Epithelial cell of esophagus (primary cell): ENCODE measurements around the gene LCA5L.
"Not testable (repeated sequence)": the region's sequence is repeated elsewhere in the genome, so short reads cannot be mapped to it uniquely, and the experiment has no call there.

Experiments
- DNase-seq: peaks from one replicate; pipeline ENCODE4 v3.0.0; 2010; ENCODE audit warnings: low read depth
- H3K4me3 ChIP-seq: 2 replicates; pipeline ENCODE4 v1.5.1; 2011; ENCODE audit warnings: mild to moderate bottlenecking, low read length, control low read depth
- CTCF ChIP-seq: IDR thresholded peaks from 2 replicates; pipeline ENCODE4 v1.5.1; 2011; ENCODE audit warnings: low read depth, mild to moderate bottlenecking, low read length, control low read depth, inconsistent platforms; ENCODE audit not compliant: insufficient read depth; ENCODE audit errors: missing control alignments

The LCA5L gene

GRCh38 chr21:39434950-39435349 lies 10.6 kb downstream of the LCA5L start:
- no peak overlapping the region for H3K4me3 ChIP-seq
- DNase-seq: no peak
- TF ChIP-seq CTCF: no peak

GRCh38 chr21:39430954-39431353 lies 14.6 kb downstream of the LCA5L start:
- TF ChIP-seq CTCF: no peak
- no peak for DNase-seq
- H3K4me3 ChIP-seq: no peak overlapping the region

- H3K4me3 ChIP-seq: no peak overlapping the region
- DNase-seq: no peak
- TF ChIP-seq CTCF: no peak
Measured at GRCh38 chr21:39430457-39430856, 15.1 kb downstream of the LCA5L start.

GRCh38 chr21:39430016-39430415 lies 15.6 kb downstream of the LCA5L start:
- DNase-seq: no peak
- no peak for TF ChIP-seq CTCF
- H3K4me3 ChIP-seq: no peak overlapping the region

GRCh38 chr21:39429445-39429844 lies 16.1 kb downstream of the LCA5L start:
- TF ChIP-seq CTCF: no peak
- H3K4me3 ChIP-seq: no peak overlapping the region
- DNase-seq: no peak

- DNase-seq: peak; percentile 29
- TF ChIP-seq CTCF: no peak
- no peak overlapping the region for H3K4me3 ChIP-seq
Measured at GRCh38 chr21:39422527-39423241, 22.9 kb downstream of the LCA5L start.

- not testable (repeated sequence) for DNase-seq, H3K4me3 ChIP-seq
Measured at GRCh38 chr21:39419204-39419603, 26.4 kb downstream of the LCA5L start.
